HG03097 (cell line): ENCODE results near the gene MLX.
"Not testable (repeated sequence)": the region's sequence is repeated elsewhere in the genome, so short reads cannot be mapped to it uniquely, and the experiment has no call there.

Experiments
- ATAC-seq: cut with Tn5 transposase; IDR thresholded peaks from one replicate; pipeline ENCODE4 v1.9.1; 2021; ENCODE audit not compliant: unreplicated experiment, low FRiP score

Gene MLX

DNA sequence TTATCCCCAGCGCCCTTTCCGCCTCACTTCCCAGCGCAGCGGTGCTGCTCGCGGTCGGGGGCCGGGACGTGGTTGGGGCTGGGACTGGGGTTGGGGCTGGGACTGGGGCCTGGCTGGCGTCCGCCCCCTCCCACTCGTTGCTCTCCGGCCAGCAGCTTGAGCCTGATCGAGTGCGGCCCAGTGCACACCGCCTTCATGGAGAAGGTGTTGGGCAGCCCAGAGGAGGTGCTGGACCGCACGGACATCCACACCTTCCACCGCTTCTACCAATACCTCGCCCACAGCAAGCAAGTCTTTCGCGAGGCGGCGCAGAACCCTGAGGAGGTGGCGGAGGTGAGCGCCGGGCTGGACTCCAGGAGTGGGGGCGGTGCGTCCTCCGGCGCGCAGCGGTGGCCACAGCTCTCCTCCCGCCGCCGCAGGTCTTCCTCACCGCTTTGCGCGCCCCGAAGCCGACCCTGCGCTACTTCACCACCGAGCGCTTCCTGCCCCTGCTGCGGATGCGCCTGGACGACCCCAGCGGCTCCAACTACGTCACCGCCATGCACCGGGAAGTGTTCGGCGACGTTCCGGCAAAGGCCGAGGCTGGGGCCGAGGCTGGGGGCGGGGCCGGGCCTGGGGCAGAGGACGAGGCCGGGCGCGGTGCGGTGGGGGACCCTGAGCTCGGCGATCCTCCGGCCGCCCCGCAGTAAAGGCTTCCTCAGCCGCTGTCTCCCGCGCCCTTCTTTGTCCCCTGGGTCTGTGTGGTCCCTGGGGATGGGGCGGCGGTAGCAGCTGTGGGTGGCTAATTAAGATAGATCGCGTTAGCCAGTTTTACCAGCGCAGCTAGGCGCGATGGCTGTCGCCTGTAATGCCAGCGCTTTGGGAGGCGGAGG lies 12.4 kb upstream of the MLX start:
- peak; percentile 74 for ATAC-seq

DNA sequence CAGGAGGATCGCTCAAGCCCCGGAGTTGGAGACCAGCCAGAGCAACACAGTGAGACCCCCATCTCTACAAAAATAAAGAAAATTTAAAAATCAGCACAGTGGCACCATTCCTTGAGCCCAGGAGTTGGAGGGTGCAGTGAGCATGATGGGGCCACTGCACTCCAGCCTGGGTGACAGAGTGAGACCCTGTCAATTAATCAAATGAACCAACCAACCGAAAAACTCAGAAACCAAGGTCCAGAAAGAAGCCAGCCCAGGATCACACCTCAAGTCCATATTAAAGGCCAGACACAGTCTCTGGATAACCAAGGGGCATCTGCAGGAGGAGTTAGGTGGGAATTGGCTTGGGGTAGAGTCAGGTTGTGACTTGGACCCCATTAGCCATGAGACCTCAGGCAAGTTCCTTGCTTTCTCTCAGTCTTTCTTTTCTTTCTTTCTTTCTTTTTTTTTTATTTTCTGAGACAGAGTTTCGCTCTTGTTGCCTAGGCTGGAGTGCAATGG lies 11.7 kb upstream of the MLX start:
- ATAC-seq = no peak

DNA sequence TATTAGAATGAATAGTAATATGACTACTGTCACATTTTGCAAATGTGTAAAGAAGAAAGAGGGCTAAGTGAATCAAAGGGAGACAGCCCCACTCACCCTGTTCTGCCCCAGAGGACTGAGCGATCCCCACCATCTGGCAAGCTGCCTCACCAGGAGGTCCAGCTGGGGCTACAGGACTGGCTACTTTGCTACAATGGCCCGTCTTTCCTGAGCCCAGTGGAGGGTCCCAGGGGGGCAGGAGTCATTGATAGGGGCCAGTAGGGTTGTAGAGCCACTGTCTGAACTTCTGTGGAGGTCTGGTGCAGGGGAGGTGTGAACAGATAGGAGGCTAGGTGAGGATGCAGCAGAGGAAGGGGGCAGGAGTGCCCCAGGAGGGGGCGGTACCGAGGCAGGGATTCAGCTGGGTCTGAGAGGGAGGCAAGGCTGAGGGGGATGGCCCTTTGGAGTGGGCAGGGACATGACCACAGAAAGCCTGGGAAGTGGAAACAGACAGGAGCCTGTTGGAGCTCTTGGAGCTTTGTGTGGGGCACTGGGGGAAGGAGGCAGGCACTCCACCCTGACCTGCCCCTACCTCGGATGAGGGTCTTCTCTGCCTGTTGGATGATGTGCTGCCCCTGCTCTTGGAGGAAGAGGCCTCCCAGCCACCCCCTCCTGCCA lies 10.8 kb upstream of the MLX start:
- not testable (repeated sequence) for ATAC-seq

DNA sequence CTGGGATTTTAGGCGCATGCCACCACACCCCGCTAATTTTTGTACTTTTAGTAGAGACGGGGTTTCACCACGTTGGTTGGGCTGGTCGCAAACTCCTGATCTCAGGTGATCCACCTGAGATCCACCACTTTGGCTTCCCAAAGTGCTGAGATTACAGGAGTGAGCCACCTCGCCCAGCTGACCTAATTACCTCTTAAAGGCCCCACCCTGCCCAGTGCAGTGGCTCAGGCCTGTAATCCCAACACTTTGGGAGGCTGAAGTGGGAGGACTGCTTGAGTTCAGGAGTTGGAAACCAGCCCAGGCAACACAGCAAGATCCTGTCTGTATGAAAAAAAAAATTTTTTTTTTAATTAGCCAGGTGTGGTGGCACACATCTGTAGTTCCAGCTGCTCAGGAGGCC lies 7.8 kb upstream of the MLX start:
- ATAC-seq = no peak

DNA sequence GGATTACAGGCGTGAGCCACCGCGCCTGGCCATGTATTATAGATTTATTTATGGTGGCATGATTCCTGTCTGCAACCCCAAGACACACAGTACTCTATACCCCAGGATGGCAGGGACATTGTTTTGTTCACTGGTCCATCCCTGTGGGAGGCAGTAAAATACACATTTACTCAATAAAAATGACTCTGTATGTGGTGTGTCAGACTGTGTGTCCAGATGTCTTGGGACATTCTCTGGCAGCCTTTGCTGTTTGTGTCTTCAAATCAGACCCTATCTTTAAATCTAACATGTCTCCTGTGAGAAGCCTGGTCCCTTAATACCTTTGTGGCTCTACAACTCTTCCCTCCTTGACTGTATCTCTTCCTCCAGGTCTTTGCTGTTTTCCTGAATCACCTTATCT lies 6.7 kb upstream of the MLX start:
- no peak for ATAC-seq

DNA sequence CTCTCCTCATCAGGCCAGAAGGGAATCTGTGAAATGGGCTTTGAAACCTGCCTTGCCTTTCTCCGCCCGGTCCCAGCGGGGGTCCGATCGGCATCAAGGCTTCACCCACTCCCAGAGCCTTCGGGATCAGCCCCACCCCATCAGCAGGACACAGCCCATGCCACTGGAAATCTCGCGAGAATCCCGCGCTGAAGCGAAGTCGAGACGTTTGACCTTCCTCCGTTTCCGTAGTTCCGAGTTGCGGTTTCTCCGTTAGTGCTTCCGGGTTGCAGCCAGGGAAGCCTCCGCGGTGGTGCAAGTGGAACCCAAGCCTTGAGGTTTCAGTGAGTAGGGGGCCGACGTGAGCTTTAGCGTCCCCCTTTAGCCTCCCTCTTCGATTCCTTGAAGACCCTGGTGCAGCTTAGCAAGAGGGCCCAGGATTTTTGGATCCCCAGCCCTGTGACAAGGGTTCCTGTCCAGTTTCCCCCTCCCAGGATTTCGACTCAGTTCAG lies 5.0 kb upstream of the MLX start, which contains the start of gene COASY:
Gene COASY (plus strand): TSS at position 252 of the 491 bp plus-strand sequence. CDS start 475 bp downstream, outside the sequence.
- ATAC-seq = peak; percentile 47

DNA sequence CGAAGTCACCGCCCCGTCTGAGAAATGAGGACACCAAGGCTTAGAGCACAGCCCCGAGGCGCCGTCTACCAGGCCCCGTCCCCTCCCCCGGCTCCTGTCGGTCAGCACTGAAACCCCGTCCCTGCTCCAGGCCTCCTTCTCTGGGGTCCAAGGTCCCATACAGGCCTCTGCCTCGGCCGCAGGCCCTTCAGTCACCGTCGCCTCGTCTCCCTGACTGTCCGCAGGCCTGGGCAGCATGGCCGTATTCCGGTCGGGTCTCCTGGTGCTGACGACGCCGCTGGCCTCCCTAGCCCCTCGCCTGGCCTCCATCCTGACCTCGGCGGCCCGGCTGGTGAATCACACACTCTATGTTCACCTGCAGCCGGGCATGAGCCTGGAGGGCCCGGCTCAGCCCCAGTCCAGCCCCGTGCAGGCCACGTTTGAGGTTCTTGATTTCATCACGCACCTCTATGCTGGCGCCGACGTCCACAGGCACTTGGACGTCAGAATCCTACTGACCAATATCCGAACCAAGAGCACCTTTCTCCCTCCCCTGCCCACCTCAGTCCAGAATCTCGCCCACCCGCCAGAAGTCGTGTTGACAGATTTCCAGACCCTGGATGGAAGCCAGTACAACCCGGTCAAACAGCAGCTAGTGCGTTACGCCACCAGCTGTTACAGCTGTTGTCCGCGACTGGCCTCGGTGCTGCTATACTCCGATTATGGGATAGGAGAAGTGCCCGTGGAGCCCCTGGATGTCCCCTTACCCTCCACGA lies 4.3 kb upstream of the MLX start:
- ATAC-seq = no peak

DNA sequence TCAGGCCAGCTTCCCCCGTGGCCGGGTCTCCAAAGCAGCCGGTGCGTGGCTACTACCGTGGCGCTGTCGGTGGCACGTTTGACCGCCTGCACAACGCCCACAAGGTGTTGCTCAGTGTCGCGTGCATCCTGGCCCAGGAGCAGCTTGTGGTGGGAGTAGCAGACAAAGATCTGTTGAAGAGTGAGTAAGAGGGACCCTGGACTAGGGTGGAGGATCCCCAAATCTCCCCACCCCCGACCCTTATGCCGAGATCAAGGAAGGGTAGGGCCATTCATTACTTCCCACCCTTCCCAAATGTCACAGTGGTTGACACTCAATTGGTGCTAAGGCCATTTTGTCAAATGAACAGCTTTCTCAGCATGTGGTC lies 3.8 kb upstream of the MLX start:
- ATAC-seq = no peak

DNA sequence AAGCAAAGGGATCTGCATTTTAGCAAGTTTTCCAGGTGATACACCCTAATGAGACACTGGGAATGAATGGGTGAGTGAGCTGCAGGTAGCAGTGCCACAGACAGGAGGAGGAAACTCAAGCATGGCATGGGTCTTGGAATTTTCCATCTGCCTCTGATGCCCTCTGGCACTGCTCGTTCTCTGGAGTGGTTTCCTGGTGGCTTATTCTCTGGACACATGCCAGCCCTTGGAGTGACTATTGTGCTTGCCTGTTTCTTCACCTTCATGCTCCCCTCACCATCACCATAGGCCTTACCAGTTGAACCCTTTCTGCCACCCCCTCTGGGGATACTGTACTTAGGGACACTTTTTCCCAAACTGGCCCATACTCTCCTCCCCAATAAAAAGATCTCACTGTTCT lies 3.4 kb upstream of the MLX start:
- ATAC-seq = no peak

DNA sequence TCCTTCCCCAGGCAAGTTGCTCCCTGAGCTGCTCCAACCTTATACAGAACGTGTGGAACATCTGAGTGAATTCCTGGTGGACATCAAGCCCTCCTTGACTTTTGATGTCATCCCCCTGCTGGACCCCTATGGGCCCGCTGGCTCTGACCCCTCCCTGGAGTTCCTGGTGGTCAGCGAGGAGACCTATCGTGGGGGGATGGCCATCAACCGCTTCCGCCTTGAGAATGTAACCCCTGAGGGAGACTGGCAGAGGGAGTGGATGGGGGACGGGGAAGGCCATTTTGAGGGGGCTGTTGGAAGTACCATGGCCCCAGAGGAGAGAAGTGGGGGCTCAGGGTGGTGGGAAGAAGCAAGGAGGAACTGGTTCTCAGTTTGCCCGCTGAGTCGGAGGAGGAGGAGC lies 3.0 kb upstream of the MLX start:
- ATAC-seq = no peak

DNA sequence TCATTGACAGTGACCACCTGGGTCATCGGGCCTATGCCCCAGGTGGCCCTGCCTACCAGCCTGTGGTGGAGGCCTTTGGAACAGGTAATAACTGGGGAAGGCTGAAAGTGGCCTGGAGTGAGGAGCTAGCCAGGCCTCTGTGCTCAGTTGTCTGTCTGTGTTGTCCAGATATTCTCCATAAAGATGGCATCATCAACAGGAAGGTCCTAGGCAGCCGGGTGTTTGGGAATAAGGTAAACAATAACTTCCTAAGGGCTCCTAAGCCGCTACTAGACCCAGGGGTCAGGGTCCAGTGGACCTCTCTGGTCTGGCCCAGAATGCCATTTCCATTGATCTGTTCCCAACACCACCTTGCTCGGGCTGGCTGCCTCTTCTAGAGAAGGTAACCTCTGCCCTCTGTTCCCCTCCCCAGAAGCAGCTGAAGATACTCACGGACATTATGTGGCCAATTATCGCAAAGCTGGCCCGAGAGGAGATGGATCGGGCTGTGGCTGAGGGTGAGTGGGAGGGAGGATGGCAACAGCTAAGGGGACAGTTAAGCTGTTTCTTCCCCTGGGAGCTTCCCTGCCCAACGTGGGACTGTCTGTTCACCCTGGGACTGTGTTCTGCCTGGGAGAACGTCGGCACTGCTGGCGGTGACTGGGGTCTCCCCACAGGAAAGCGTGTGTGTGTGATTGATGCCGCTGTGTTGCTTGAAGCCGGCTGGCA lies 1.9 kb upstream of the MLX start:
- ATAC-seq = no peak

DNA sequence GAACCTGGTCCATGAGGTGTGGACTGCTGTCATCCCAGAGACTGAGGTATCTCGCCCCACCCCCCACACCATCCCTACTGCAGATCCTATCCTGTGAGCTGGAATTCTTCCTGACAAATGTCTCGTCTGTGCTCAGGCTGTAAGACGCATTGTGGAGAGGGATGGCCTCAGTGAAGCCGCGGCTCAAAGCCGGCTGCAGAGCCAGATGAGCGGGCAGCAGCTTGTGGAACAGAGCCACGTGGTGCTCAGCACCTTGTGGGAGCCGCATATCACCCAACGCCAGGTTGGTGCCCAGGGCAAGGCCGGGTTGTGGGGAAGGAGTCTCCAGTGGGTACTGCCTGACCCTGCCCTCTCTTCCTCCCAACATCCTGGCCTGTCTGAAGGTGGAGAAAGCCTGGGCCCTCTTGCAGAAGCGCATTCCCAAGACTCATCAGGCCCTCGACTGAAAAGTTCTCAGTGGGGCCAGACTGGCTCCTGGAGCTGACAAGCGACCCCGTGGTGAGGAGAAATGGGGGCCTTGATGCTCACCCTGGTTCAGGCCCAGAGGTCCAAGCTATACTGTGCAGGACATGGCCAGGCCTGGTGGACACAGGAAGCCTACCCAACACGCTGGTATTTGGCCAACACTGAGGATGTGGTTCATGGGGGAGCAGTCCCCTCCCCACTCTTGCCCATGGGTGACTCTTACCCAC lies 1.2 kb upstream of the MLX start:
- ATAC-seq = no peak

DNA sequence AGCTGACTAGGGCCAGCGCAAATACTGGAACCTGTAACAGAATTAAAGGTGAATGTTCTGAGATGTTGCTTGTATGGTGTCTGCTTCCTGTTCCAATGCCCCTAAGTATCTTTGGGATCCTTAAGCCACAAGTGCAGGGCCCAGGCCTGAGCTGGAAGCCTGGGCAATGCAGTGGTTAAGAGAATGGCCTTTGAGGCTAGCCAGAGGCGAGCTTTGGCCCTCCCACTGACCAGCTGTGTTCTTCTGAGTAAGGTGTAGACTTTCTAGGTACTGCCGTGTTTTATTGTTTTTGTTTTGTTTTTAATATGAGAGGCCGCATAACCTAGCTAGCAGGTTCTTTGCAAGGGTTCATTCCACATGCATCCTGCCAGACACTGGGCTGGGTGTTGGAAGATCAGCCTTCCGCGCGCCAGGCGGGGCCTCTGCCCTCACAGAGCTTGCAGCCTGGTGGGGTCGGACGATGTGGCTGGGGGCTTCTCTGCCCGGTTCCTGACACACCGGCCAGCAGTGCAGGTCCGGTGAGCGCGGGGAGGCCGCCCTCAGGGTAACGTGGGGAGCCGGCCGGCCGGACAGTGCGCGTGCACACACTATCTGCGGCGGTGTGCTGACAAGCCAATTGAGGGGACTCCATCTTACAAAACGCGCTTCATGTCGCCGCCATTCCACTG lies 551 bp upstream of the MLX start:
- ATAC-seq = no peak

DNA sequence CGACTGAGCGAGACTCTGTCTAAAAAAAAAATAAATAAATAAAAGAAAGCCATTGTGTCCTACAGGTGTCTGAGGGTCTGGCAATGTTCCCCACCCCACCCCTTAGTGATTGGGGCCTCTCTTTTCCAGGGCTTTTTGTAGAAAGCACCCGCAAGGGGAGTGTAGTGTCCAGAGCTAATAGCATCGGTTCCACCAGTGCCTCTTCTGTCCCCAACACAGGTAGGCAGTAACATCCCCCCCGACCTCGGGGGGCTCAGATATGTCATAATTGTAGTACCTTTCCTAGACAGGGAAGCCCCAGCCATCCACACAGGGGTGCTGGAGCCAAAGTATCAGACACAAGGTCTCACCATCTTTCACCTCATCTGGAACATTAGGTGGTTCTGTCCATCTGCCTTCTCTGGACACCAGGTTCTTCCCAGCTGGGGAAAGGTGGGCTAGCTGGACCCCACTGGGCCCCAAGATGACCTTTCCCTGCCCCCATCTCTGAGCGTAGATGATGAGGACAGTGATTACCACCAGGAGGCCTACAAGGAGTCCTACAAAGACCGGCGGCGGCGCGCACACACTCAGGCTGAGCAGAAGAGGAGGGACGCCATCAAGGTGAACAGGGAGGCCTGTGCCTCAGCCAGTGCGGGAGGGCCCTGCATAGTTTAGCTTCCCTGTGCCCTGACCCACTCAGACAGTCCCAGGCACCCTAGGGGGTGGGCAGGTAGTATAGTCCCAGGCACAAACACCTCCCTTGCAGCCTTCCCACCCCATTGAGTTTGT lies 1.6 kb downstream of the MLX start:
- no peak for ATAC-seq

DNA sequence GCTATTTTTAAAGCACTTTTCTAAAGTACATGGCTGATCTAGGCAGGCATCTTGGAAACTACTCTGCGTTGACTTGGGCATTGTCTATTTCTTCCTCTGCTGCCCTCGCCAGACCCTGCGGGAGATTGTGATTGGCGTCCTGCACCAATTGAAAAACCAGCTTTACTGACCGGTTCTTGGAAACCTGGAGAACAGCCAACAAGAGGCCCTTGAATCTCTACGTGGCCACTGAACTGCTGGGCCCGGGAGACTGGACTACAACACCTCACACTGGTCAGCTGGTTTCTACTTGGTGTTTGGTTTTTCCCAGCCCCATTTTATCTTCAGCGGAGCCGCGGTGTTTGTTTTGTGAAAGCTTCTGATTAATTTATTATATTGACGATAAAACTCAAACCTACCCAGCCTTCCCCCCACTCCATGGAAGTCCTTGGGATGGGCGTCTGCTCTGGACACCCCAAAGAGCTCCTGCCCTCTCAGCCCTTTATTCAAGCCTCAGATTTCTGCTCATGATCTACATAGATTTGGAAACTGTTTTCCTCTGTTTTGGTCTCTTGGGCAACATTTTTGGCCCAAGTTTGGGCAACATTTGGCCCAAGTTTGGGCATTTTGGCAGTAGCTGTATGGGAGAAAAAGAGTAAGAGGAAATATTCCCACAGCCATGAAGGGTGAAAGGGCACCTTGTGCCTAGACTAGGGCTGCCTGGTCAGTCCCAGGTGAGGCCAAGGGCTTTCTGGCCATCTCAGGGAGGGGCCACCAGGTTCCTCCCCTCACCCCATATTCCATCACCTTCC lies 4.7 kb downstream of the MLX start:
- ATAC-seq = no peak

DNA sequence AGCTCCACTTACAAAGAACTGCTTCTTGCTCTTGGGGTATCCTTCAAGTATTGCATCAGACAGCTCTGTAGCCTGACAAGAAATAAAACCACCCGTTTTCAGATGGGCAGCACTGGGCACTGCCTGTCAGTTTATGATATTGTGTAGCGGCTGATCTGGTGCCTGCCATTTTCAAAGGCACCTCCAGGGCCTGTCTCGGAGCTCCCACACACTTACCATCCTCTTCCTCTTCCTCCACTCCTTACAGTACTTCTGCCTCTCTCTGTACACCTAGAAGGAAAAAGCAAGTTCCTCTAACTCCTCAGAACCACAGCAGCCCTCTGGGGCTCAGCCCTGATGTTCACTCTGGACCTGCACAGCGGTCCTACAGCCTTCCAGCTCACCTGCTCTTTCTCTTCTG lies 6.2 kb downstream of the MLX start:
- ATAC-seq = no peak

DNA sequence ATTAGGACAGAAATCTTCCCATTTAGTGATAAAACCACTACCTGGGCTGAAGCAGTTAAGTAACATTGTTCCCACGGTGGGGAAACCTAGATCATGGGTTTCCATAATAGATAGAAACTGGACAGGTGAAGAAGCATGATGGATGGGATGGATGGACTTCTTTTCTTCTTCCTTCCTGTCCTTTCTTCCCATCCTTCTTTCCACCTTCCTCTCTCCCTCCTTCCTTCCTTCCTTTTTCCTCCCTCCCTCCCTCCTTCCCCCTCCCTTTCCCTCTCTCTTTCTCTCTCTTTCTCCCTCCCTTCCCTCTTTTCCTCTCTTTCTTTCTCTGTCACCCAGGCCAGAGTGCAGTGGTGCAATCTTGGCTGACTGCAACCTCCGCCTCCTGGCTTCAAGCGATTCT lies 7.6 kb downstream of the MLX start:
- no peak for ATAC-seq

DNA sequence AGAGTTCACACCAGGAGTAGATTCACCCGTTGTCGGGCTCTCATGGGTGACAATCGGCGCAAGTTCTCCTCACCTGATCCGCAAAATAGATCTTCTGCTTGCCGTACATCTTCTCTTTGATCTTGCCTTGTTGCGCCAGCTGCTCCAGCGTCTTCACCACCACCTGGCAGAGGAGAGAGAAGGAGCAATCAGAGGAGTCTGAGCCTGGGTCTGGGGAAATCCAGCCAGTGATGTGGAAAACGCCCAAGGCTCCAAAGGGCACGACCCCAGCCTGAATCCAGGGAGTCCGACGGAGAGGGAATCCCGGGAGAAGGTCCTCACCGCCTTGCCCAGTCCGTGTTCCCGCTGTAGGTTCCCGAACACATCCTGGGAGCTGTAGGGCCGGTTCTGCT lies 10.2 kb downstream of the MLX start:
- ATAC-seq = peak; percentile 1
